A673 (cell line): ENCODE data around the gene NBAS.

Source experiments
- EZH2 ChIP-seq: fragments of 200-600 bp; sonication (generic); IDR thresholded peaks from 2 replicates; pipeline ENCODE4 v1.6.1; 2017; ENCODE audit warnings: borderline replicate concordance, low read depth, mild to moderate bottlenecking, mixed read lengths, antibody characterized with exemption, low read length; ENCODE audit not compliant: poor library complexity, severe bottlenecking
- TF ChIP-seq, protein P1 (sequence below): fragments of 300-800, 200-600 bp; sonication (generic); conservative IDR thresholded peaks from 2 replicates; pipeline ENCODE4 v1.5.1; 2017; ENCODE audit warnings: low read depth, mild to moderate bottlenecking, antibody characterized with exemption, low read length, moderate library complexity, mixed read lengths

DNA sequence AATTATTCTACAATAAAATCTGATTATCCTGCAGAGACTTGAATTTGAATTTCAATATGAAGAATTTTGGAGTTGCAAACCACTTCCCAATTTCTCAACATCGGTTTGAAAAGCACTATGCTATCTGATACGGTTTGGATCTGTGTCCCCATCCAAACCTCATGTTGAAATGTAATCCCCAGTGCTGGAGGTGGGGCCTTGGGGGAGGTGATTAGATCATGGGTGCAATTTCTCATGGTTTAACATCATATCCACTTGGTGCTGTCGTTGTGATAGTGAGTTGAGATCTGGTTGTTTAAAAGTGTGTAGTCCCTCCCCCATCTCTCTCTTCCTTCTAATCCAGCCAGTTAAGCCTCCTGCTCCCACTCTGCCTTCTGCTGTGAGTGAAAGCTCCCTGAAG, 205.7 kb downstream of the NBAS start:
- TF ChIP-seq, protein P1, sequence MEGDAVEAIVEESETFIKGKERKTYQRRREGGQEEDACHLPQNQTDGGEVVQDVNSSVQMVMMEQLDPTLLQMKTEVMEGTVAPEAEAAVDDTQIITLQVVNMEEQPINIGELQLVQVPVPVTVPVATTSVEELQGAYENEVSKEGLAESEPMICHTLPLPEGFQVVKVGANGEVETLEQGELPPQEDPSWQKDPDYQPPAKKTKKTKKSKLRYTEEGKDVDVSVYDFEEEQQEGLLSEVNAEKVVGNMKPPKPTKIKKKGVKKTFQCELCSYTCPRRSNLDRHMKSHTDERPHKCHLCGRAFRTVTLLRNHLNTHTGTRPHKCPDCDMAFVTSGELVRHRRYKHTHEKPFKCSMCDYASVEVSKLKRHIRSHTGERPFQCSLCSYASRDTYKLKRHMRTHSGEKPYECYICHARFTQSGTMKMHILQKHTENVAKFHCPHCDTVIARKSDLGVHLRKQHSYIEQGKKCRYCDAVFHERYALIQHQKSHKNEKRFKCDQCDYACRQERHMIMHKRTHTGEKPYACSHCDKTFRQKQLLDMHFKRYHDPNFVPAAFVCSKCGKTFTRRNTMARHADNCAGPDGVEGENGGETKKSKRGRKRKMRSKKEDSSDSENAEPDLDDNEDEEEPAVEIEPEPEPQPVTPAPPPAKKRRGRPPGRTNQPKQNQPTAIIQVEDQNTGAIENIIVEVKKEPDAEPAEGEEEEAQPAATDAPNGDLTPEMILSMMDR, result no peak
- no peak for TF ChIP-seq EZH2
